Forelimb muscle (tissue), 1 donor: ENCODE measurements around the gene DRD4. TPM values are rescaled to one million over a fixed set of nuclear protein-coding genes. Genes with fewer than 3 reads are reported as not detected.

ENCODE experiments used
- DNase-seq: peaks from one replicate; pipeline ENCODE4 v3.0.0-alpha.2; 2013; ENCODE audit warnings: low read depth
- polyA plus RNA-seq: library from polyadenylated mRNA; unstranded; fragments of 120-200 nt; gene quantifications from one replicate; pipeline ENCODE4 v1.2.1, GENCODE V29; 2013; ENCODE audit not compliant: insufficient read length

The DRD4 gene
- polyA plus RNA-seq, 1 donor: 1.1 TPM

GRCh38 chr11:621838-622237 lies 15.2 kb upstream of the DRD4 start:
- no peak for DNase-seq

- no peak for DNase-seq
Measured at GRCh38 chr11:623349-623869, 13.7 kb upstream of the DRD4 start.

- no peak for DNase-seq
Measured at GRCh38 chr11:623999-624704, 12.9 kb upstream of the DRD4 start.

- DNase-seq: no peak
Measured at GRCh38 chr11:624705-625635, 12.1 kb upstream of the DRD4 start, which contains the start of gene CDHR5. CDHR5 (minus strand) TSS chr11:624955; CDS start chr11:624902, 53 bp downstream.

- DNase-seq: no peak
Measured at GRCh38 chr11:625636-626268, 11.3 kb upstream of the DRD4 start.

GRCh38 chr11:626475-627307 lies 10.4 kb upstream of the DRD4 start, which contains the start of gene SCT:
SCT (minus strand) TSS chr11:627181; CDS start chr11:627143, 38 bp downstream.
- DNase-seq: no peak

- DNase-seq: no peak
Measured at GRCh38 chr11:627308-627576, 9.8 kb upstream of the DRD4 start.

- no peak for DNase-seq
Measured at GRCh38 chr11:628056-628455, 9.0 kb upstream of the DRD4 start.

GRCh38 chr11:629237-629583 lies 7.9 kb upstream of the DRD4 start:
- DNase-seq: no peak

- no peak for DNase-seq
Measured at GRCh38 chr11:630871-631270, 6.2 kb upstream of the DRD4 start.

GRCh38 chr11:635945-636510 lies 1.0 kb upstream of the DRD4 start:
- no peak for DNase-seq

- no peak for DNase-seq
Measured at GRCh38 chr11:637333-637592, 194 bp downstream of the DRD4 start.

- DNase-seq: no peak
Measured at GRCh38 chr11:637593-638521, 788 bp downstream of the DRD4 start.

GRCh38 chr11:638631-639331 lies 1.7 kb downstream of the DRD4 start:
- DNase-seq: no peak

GRCh38 chr11:639332-639955 lies 2.4 kb downstream of the DRD4 start:
- DNase-seq: no peak

GRCh38 chr11:640021-640706 lies 3.1 kb downstream of the DRD4 start:
- DNase-seq: no peak

GRCh38 chr11:641806-642370 lies 4.8 kb downstream of the DRD4 start:
- no peak for DNase-seq

- no peak for DNase-seq
Measured at GRCh38 chr11:643366-643765, 6.3 kb downstream of the DRD4 start.
